Measurements from ENCODE around the gene CDH4.

- TF ChIP-seq, protein P1, sequence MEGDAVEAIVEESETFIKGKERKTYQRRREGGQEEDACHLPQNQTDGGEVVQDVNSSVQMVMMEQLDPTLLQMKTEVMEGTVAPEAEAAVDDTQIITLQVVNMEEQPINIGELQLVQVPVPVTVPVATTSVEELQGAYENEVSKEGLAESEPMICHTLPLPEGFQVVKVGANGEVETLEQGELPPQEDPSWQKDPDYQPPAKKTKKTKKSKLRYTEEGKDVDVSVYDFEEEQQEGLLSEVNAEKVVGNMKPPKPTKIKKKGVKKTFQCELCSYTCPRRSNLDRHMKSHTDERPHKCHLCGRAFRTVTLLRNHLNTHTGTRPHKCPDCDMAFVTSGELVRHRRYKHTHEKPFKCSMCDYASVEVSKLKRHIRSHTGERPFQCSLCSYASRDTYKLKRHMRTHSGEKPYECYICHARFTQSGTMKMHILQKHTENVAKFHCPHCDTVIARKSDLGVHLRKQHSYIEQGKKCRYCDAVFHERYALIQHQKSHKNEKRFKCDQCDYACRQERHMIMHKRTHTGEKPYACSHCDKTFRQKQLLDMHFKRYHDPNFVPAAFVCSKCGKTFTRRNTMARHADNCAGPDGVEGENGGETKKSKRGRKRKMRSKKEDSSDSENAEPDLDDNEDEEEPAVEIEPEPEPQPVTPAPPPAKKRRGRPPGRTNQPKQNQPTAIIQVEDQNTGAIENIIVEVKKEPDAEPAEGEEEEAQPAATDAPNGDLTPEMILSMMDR (IDR thresholded peaks at IDR 0.05), result no peak
- TF ChIP-seq POLR2A (IDR thresholded peaks at IDR 0.05), result no peak
Measured at GRCh38 chr20:61262036-61262435, 10.0 kb downstream of the CDH4 start.
